PFSK-1 (cell line): ENCODE measurements around the gene CCND2.

Experiments used
- FOXP2 ChIP-seq: optimal IDR thresholded peaks from 2 replicates; pipeline ENCODE3; 2011; ENCODE audit warnings: borderline replicate concordance, control low read depth, inconsistent platforms; ENCODE audit not compliant: insufficient read depth; ENCODE audit errors: extremely low read length, extremely low read depth
- POLR2AphosphoS5 ChIP-seq: IDR thresholded peaks from 2 replicates; pipeline ENCODE4 v1.6.1; 2012; ENCODE audit warnings: low read depth, mild to moderate bottlenecking, control low read depth, low read length, moderate library complexity
- REST ChIP-seq, 2 experiments: IDR thresholded peaks; 2 replicates each; pipeline versions ENCODE4 v1.6.1 to v1.8.0; 2011 to 2012; ENCODE audit warnings: low read depth in 2 of 2, low read length in 2 of 2, control low read depth in 1 of 2, inconsistent platforms in 1 of 2, mild to moderate bottlenecking in 1 of 2, moderate library complexity in 1 of 2; ENCODE audit not compliant: insufficient read depth in 1 of 2
- SIN3A ChIP-seq: IDR thresholded peaks from 2 replicates; pipeline ENCODE4 v1.6.1; 2012; ENCODE audit warnings: mild to moderate bottlenecking, low read length, moderate library complexity, borderline replicate concordance; ENCODE audit not compliant: insufficient read depth
- TAF1 ChIP-seq: IDR thresholded peaks from 2 replicates; pipeline ENCODE4 v1.6.1; 2012; ENCODE audit warnings: low read length, control low read depth, borderline replicate concordance; ENCODE audit not compliant: insufficient read depth

- TF ChIP-seq POLR2AphosphoS5: no peak
- no peak for TF ChIP-seq TAF1
- no peak for TF ChIP-seq REST (IDR thresholded peaks at IDR 0.05; ENCODE audit: insufficient read depth in 1 of 2, low read depth in 2 of 2, low read length in 2 of 2)
- TF ChIP-seq SIN3A: no peak
- TF ChIP-seq FOXP2: no peak
Observed at GRCh38 chr12:4245446-4245845, 28.1 kb upstream of the CCND2 start.
